Spinal cord (tissue), 10 donors: ENCODE data around the gene ATAD1. TPM values are rescaled to one million over a fixed set of nuclear protein-coding genes. Genes with fewer than 3 reads are reported as not detected.
A peak's percentile ranks its signal among the peaks of the same experiment; 100 is the strongest.
"Not testable (repeated sequence)": the region's sequence is repeated elsewhere in the genome, so short reads cannot be mapped to it uniquely, and the experiment has no call there.

Experiments
- DNase-seq, 6 donors: peaks; one replicate each; pipeline versions ENCODE4 v3.0.0 to v3.0.0-alpha.2; 2013 to 2015; ENCODE audit warnings: low spot score in 6 of 6, low read depth in 4 of 6
- H3K27ac ChIP-seq: one replicate; pipeline ENCODE4 v1.5.1; 2013; ENCODE audit warnings: low read depth, low read length, control low read depth
- H3K27me3 ChIP-seq: one replicate; pipeline ENCODE4 v1.6.1; 2013; ENCODE audit warnings: low read length; ENCODE audit not compliant: control insufficient read depth, insufficient read depth
- H3K36me3 ChIP-seq: one replicate; pipeline ENCODE4 v1.6.1; 2013; ENCODE audit warnings: low read length; ENCODE audit not compliant: control insufficient read depth, insufficient read depth
- H3K4me1 ChIP-seq: one replicate; pipeline ENCODE4 v1.6.1; 2013; ENCODE audit warnings: low read length; ENCODE audit not compliant: control insufficient read depth, insufficient read depth
- H3K4me3 ChIP-seq: one replicate; pipeline ENCODE4 v1.5.1; 2013; ENCODE audit warnings: low read depth, low read length, control low read depth
- H3K9me3 ChIP-seq: one replicate; pipeline ENCODE4 v1.6.1; 2013; ENCODE audit warnings: low read length; ENCODE audit not compliant: control insufficient read depth, insufficient read depth
- WGBS: methylation state at CpG from one replicate; pipeline ENCODE4 v1.1.5; 2013; ENCODE audit warnings: missing lambda C conversion rate; ENCODE audit not compliant: insufficient coverage; 5-methylcytosine and 5-hydroxymethylcytosine counted together
- long read RNA-seq, 4 donors: transcript quantifications; one replicate each; lab custom pipeline, GENCODE V29; 2026
- polyA plus RNA-seq, 2 donors: library from polyadenylated mRNA; unstranded; fragments of 120-200 nt; gene quantifications; one replicate each; pipeline ENCODE4 v1.2.1, GENCODE V29; 2013; ENCODE audit not compliant: insufficient read length in 2 of 2
- total RNA-seq, 2 donors: library from RNA; depleted of rRNA in 1 of 2; stranded (reverse); fragments of 120-200 nt in 1 of 2; fragments of >200 nt in 1 of 2; gene quantifications; one replicate each; pipeline versions ENCODE4 v1.2.3 to v1.2.4, GENCODE V29; 2013 to 2014
- donor health status: healthy.

The ATAD1 gene
- total RNA-seq (10 to 100 TPM; 57.4 to 91.5 TPM), polyA plus RNA-seq (10 to 100 TPM; 52.7 to 63.9 TPM)
- long read RNA-seq, donor 1, full-length matches to known transcripts = 4 of 35 reads
- long read RNA-seq, donor 1, partial matches to known transcripts = 17 of 35 reads
- long read RNA-seq, donor 1, other reads (novel, unspliced or antisense) = 14 of 35 reads
- long read RNA-seq, donor 2, full-length matches to known transcripts = 3 of 3 reads
- long read RNA-seq, donor 2, partial matches to known transcripts = 0 of 3 reads
- long read RNA-seq, donor 2, other reads (novel, unspliced or antisense) = 0 of 3 reads
- long read RNA-seq, donor 3, full-length matches to known transcripts = 7 of 14 reads
- long read RNA-seq, donor 3, partial matches to known transcripts = 0 of 14 reads
- long read RNA-seq, donor 3, other reads (novel, unspliced or antisense) = 7 of 14 reads
- long read RNA-seq, donor 4, full-length matches to known transcripts = 5 of 83 reads
- long read RNA-seq, donor 4, partial matches to known transcripts = 57 of 83 reads
- long read RNA-seq, donor 4, other reads (novel, unspliced or antisense) = 21 of 83 reads

- H3K36me3 ChIP-seq = no peaks in the 10 kb centered on the region
- no peaks in the 10 kb centered on the region for H3K9me3 ChIP-seq
- H3K4me1 ChIP-seq = peaks cover 9% of the 10 kb centered on the region
- H3K4me3 ChIP-seq = peak within 1 kb of the TSS; percentile 93
- 0% methylated on average over 54 of the region's 60 CpGs for WGBS
- H3K27me3 ChIP-seq = no peaks in the 10 kb centered on the region
- DNase-seq = peak; percentile 70 to 96 (median 84)
- peak within 1 kb of the TSS; percentile 82 for H3K27ac ChIP-seq
Measured at GRCh38 chr10:87817609-87818504, at the start of gene ATAD1. TSS of gene ATAD1 (minus strand) at chr10:87818226. CDS start at chr10:87814599, 3,627 bp downstream.

- H3K27ac ChIP-seq = no peak overlapping the region
- no peak for DNase-seq
Measured at GRCh38 chr10:87867453-87867852, 49.4 kb upstream of the ATAD1 start.

GRCh38 chr10:87866412-87866974, 48.5 kb upstream of the ATAD1 start:
- H3K27ac ChIP-seq = peak overlapping the region; percentile 99
- WGBS = no CpG with 5 or more reads among the region's 3 CpGs
- H3K36me3 ChIP-seq = no peaks in the 10 kb centered on the region
- no peaks in the 10 kb centered on the region for H3K9me3 ChIP-seq
- H3K4me1 ChIP-seq = peaks cover 13% of the 10 kb centered on the region
- H3K27me3 ChIP-seq = no peaks in the 10 kb centered on the region
- peak overlapping the region; percentile 99 for H3K4me3 ChIP-seq
- DNase-seq = no peak

More at GRCh38 chr10:87867453-87867852, 49.4 kb upstream of the ATAD1 start:
- H3K4me3 ChIP-seq = peak overlapping the region; percentile 99
- H3K9me3 ChIP-seq = no peaks in the 10 kb centered on the region
- H3K27me3 ChIP-seq = no peaks in the 10 kb centered on the region
- no peaks in the 10 kb centered on the region for H3K36me3 ChIP-seq
- H3K4me1 ChIP-seq = peaks cover 4% of the 10 kb centered on the region

DNA sequence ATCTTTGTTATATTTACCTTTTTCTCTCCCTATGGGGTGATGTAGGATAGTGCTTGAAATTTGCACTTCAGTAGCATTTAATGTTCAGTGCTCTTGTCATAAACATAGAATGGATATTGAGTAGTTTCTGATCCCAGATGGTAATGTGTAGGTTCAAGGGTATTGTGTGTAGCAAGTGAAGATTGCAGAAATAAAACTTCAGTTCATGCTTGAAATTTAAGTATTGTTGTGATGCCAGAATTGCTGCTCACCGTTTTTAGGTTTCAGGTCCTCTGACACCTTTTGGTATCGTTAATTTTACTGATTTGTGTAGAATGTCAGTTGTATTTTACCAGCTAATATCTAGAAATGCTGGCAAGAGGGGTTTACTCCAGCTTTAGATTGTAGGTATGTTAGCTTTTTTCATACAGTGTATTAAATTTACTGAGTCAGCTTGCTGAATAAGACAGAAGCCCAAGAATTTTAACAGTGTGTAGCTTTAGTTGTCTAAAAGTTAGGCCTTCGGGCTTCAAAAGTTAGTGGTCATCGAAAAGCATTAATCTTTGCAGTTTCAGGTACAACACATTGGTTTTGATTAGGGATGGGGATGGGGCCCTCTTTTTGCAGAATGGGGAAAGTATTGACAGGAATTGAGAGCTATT, 47.3 kb upstream of the ATAD1 start:
- H3K4me1 ChIP-seq = peaks cover 15% of the 10 kb centered on the region
- 0% methylated on average over 2 of the region's 4 CpGs for WGBS
- H3K27ac ChIP-seq = peak overlapping the region; percentile 99
- no peaks in the 10 kb centered on the region for H3K36me3 ChIP-seq
- DNase-seq = peak in 2 of 6 donors; percentile 14 to 25
- H3K9me3 ChIP-seq = no peaks in the 10 kb centered on the region
- H3K27me3 ChIP-seq = no peaks in the 10 kb centered on the region
- H3K4me3 ChIP-seq = peak overlapping the region; percentile 99

DNA sequence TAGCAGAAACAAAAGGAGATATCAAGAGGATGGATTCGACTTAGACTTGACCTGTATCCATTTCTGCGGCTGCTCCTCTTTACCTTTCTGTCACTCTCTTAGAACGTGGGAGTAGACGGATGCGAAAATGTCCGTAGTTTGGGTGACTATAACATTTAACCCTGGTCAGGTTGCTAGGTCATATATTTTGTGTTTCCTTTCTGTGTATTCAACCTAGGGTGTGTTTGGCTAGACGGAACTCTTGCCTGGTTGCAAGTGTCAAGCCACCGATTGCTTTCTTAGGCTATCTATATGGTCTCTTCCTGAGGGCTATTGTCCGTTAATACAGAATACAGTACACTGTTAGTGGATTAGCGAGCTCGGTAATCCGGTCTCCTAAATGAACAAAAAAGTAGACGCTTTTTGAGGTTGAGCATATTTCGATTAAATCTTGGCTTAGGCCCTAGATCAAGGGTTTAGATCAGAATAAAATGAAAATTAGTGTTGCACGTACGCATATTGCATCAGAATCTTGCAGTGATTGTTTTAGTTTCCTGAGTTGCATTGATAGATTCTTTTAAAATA, 46.6 kb upstream of the ATAD1 start:
- H3K4me3 ChIP-seq = peak overlapping the region; percentile 99
- WGBS = 4% methylated on average over 12 of the region's 16 CpGs
- peaks cover 15% of the 10 kb centered on the region for H3K4me1 ChIP-seq
- H3K27me3 ChIP-seq = no peaks in the 10 kb centered on the region
- peak overlapping the region; percentile 99 for H3K27ac ChIP-seq
- DNase-seq = peak in 2 of 6 donors; percentile 50 to 74
- no peaks in the 10 kb centered on the region for H3K36me3 ChIP-seq
- H3K9me3 ChIP-seq = no peaks in the 10 kb centered on the region

DNA sequence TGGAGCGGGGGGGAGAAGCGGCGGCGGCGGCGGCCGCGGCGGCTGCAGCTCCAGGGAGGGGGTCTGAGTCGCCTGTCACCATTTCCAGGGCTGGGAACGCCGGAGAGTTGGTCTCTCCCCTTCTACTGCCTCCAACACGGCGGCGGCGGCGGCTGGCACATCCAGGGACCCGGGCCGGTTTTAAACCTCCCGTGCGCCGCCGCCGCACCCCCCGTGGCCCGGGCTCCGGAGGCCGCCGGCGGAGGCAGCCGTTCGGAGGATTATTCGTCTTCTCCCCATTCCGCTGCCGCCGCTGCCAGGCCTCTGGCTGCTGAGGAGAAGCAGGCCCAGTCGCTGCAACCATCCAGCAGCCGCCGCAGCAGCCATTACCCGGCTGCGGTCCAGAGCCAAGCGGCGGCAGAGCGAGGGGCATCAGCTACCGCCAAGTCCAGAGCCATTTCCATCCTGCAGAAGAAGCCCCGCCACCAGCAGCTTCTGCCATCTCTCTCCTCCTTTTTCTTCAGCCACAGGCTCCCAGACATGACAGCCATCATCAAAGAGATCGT, 46.0 kb upstream of the ATAD1 start:
- DNase-seq = peak in 1 of 6 donors; percentile 73
- 0% methylated on average over 46 of the region's 47 CpGs for WGBS

DNA sequence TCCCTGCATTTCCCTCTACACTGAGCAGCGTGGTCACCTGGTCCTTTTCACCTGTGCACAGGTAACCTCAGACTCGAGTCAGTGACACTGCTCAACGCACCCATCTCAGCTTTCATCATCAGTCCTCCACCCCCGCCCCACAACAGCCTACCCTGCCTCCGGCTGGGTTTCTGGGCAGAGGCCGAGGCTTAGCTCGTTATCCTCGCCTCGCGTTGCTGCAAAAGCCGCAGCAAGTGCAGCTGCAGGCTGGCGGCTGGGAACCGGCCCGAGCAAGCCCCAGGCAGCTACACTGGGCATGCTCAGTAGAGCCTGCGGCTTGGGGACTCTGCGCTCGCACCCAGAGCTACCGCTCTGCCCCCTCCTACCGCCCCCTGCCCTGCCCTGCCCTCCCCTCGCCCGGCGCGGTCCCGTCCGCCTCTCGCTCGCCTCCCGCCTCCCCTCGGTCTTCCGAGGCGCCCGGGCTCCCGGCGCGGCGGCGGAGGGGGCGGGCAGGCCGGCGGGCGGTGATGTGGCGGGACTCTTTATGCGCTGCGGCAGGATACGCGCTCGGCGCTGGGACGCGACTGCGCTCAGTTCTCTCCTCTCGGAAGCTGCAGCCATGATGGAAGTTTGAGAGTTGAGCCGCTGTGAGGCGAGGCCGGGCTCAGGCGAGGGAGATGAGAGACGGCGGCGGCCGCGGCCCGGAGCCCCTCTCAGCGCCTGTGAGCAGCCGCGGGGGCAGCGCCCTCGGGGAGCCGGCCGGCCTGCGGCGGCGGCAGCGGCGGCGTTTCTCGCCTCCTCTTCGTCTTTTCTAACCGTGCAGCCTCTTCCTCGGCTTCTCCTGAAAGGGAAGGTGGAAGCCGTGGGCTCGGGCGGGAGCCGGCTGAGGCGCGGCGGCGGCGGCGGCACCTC, 45.3 kb upstream of the ATAD1 start, which contains the start of the genes KLLN and PTEN:
Gene KLLN, minus strand, starts transcription at position 481 of the 891 bp plus-strand sequence. CDS start 1,046 bp downstream, outside the sequence.
Gene PTEN, plus strand, starts transcription at position 573 of the 891 bp plus-strand sequence. CDS start 845 bp downstream, outside the sequence.
- 0% methylated on average over 88 of the region's 89 CpGs for WGBS
- H3K4me3 ChIP-seq = peak within 1 kb of the TSS; percentile 99

More for the DNA sequence above, 46.0 kb upstream of the ATAD1 start:
- not testable (repeated sequence) for H3K27me3 ChIP-seq, H3K36me3 ChIP-seq, H3K9me3 ChIP-seq
- Histone ChIP-seq H3K27ac (peak overlapping the region; percentile 99), H3K4me3 (peak overlapping the region; percentile 99), H3K4me1 (peaks cover 12% of the 10 kb centered on the region)

DNA sequence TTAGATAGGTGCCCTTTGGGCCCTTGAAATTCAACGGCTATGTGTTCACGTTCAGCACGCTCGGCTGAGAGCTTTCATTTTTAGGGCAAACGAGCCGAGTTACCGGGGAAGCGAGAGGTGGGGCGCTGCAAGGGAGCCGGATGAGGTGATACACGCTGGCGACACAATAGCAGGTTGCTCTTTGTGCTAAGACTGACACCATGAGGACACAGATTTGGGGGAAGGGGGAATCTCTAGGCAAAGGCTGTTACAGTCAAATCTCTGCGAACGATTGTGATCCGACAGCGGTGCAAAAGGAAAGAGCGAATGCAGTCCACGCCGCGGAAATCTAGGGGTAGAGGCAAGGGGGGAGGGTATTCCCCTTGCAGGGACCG, 44.6 kb upstream of the ATAD1 start:
- H3K36me3 ChIP-seq = no peaks in the 10 kb centered on the region
- WGBS = under 1% methylated on average over 15 of the region's 21 CpGs
- peaks cover 11% of the 10 kb centered on the region for H3K4me1 ChIP-seq
- no peaks in the 10 kb centered on the region for H3K9me3 ChIP-seq
- peak overlapping the region; percentile 99 for H3K27ac ChIP-seq
- peak overlapping the region; percentile 99 for H3K4me3 ChIP-seq
- no peak for DNase-seq
- H3K27me3 ChIP-seq = no peaks in the 10 kb centered on the region

More for the DNA sequence above, 45.3 kb upstream of the ATAD1 start, which contains the start of the genes KLLN and PTEN:
- no peaks in the 10 kb centered on the region for H3K27me3 ChIP-seq
- no peaks in the 10 kb centered on the region for H3K9me3 ChIP-seq
- DNase-seq = peak in 5 of 6 donors; percentile 86 to 98 (median 92)
- peaks cover 11% of the 10 kb centered on the region for H3K4me1 ChIP-seq
- peak within 1 kb of the TSS; percentile 99 for H3K27ac ChIP-seq
- no peaks in the 10 kb centered on the region for H3K36me3 ChIP-seq
